HG02642 (cell line): Measurements from ENCODE around the gene CPB2.
A peak's percentile ranks its signal among the peaks of the same experiment; 100 is the strongest.

Experiments used
- ATAC-seq: cut with Tn5 transposase; IDR thresholded peaks from one replicate; pipeline ENCODE4 v1.9.1; 2021; ENCODE audit warnings: mild to moderate bottlenecking; ENCODE audit not compliant: unreplicated experiment, poor library complexity

CPB2 gene

GRCh38 chr13:46053162-46054012 is 51.4 kb downstream of the CPB2 start:
- no peak for ATAC-seq

- ATAC-seq, result peak; percentile 100
Observed at GRCh38 chr13:46052319-46053161, 52.3 kb downstream of the CPB2 start, which contains the start of gene ZC3H13. Gene ZC3H13 (minus strand): TSS chr13:46052746. CDS start chr13:46045507, 7,239 bp downstream.

GRCh38 chr13:46051968-46052318 is 52.9 kb downstream of the CPB2 start:
- no peak for ATAC-seq

- no peak for ATAC-seq
Observed at GRCh38 chr13:46050771-46051170, 54.1 kb downstream of the CPB2 start.

GRCh38 chr13:46045424-46045823 is 59.4 kb downstream of the CPB2 start:
- ATAC-seq, result no peak

- no peak for ATAC-seq
Observed at GRCh38 chr13:46043647-46044046, 61.2 kb downstream of the CPB2 start.

GRCh38 chr13:46041419-46041839 is 63.4 kb downstream of the CPB2 start:
- ATAC-seq, result no peak

GRCh38 chr13:46040763-46041162 is 64.1 kb downstream of the CPB2 start:
- ATAC-seq, result no peak

GRCh38 chr13:46039411-46040182 is 65.2 kb downstream of the CPB2 start:
- no peak for ATAC-seq

- no peak for ATAC-seq
Observed at GRCh38 chr13:46038296-46038695, 66.5 kb downstream of the CPB2 start.

- ATAC-seq, result no peak
Observed at GRCh38 chr13:46035066-46035465, 69.8 kb downstream of the CPB2 start.

- ATAC-seq, result no peak
Observed at GRCh38 chr13:46032341-46032740, 72.5 kb downstream of the CPB2 start.

- no peak for ATAC-seq
Observed at GRCh38 chr13:46031581-46032263, 73.1 kb downstream of the CPB2 start.

- ATAC-seq, result no peak
Observed at GRCh38 chr13:46025157-46025556, 79.7 kb downstream of the CPB2 start.

GRCh38 chr13:46022481-46022880 is 82.4 kb downstream of the CPB2 start:
- ATAC-seq, result no peak

GRCh38 chr13:46016216-46016615 is 88.6 kb downstream of the CPB2 start:
- no peak for ATAC-seq

- ATAC-seq, result no peak
Observed at GRCh38 chr13:46015366-46015765, 89.5 kb downstream of the CPB2 start.

- no peak for ATAC-seq
Observed at GRCh38 chr13:46012404-46012803, 92.4 kb downstream of the CPB2 start.

- ATAC-seq, result no peak
Observed at GRCh38 chr13:46010148-46010547, 94.7 kb downstream of the CPB2 start.

- no peak for ATAC-seq
Observed at GRCh38 chr13:46008631-46009030, 96.2 kb downstream of the CPB2 start.
